ENCODE measurements around the gene CCL19.

DNA sequence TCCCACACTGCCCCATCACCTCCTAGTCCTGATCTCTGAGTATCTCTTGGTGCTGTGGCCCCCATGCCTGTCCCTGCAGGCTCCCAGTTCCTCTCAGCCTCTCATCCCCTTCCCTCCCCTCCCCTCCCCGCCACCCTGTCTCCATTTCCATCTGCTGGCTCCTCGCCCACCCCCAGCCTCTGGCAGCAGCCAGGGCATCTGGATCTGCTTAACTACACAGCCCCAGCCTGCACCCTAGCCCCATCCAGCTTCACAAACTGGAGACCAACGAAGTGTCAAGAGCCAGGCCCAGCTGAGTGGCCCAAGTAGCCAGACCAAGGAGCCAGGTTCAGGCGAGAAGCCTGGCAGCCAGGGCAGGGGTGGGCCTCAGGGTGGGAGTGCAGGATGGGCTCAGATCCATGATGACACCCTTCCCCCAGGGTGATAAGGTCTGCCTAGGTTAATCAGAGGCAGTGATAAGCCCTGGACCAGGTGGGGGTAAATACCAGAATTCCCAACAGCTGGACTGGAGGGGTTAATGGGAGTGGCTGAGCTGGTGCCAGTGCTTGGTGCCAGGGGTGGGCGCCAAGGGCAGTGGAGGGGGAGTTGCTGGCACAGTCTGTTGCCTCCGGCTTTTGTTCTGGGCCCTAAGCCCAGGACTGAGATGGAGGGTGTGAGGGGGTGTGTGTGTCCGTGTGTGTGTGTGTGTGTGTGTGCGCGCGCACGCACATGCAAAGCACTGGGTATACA, 36.6 kb downstream of the CCL19 start:
- TF ChIP-seq POLR2A (IDR thresholded peaks at IDR 0.05) (no peak), CTCF (IDR thresholded peaks at IDR 0.05) (no peak)

Data from thyroid gland (tissue), 4 donors.